IMR-90 (cell line): ENCODE results near the gene NCOA3. TPM values are rescaled to one million over a fixed set of nuclear protein-coding genes. Genes with fewer than 3 reads are reported as not detected.

Experiments
- ATAC-seq: fragments of 200-7000 bp; cut with Tn5 transposase; 2 replicates; pipeline ENCODE4 v1.9.1; 2020; ENCODE audit warnings: low read depth, mild to moderate bottlenecking, moderate library complexity
- BruUV-seq: library from RNA; stranded (reverse); fragments of 400-500 nt; replicated peaks from 2 replicates; lab custom pipeline; 2021; lab: Mats Ljungman, UMichigan
- CTCF ChIA-PET: fragments of 300-600 bp; formaldehyde crosslinking; extraction: SDS; loops from one replicate; lab custom pipeline; 2021; ENCODE audit warnings: antibody characterized with exemption; lab: Yijun Ruan, JAX
- POLR2A ChIA-PET: fragments of 300-600 bp; sonication (Branson Sonifier 250); formaldehyde crosslinking; loops from one replicate; lab custom pipeline; 2022; ENCODE audit warnings: antibody characterized with exemption; ENCODE audit not compliant: unreplicated experiment; lab: Charles Lee
- DNase-seq: peaks from one replicate; pipeline ENCODE4 v3.0.0; 2013
- H2AFZ ChIP-seq: replicated peaks from 2 replicates; pipeline ENCODE3; 2013; ENCODE audit warnings: low read length, mild to moderate bottlenecking; ENCODE audit not compliant: poor library complexity
- H2AK5ac ChIP-seq: 2 replicates; pipeline ENCODE4 v1.6.1; 2013; ENCODE audit warnings: low read depth, low read length, inconsistent platforms
- H2AK9ac ChIP-seq: replicated peaks from 2 replicates; pipeline ENCODE3; 2013; ENCODE audit warnings: mild to moderate bottlenecking, low read depth, low read length, moderate library complexity; ENCODE audit not compliant: poor library complexity
- H2BK120ac ChIP-seq: 2 replicates; pipeline ENCODE4 v1.6.1; 2013; ENCODE audit warnings: low read depth, low read length, inconsistent platforms
- H2BK15ac ChIP-seq: 3 replicates; pipeline ENCODE4 v1.6.1; 2013; ENCODE audit warnings: low read depth, low read length, inconsistent platforms
- H2BK20ac ChIP-seq: 2 replicates; pipeline ENCODE4 v1.6.1; 2013; ENCODE audit warnings: low read depth, mild to moderate bottlenecking, inconsistent platforms, low read length, moderate library complexity
- H2BK5ac ChIP-seq: 2 replicates; pipeline ENCODE4 v1.6.1; 2013; ENCODE audit warnings: mild to moderate bottlenecking, low read depth, low read length, inconsistent platforms; ENCODE audit not compliant: poor library complexity, severe bottlenecking
- H3K14ac ChIP-seq: replicated peaks from 2 replicates; pipeline ENCODE4 v1.6.1; 2013; ENCODE audit warnings: low read depth, low read length, inconsistent platforms
- H3K18ac ChIP-seq: 2 replicates; pipeline ENCODE4 v1.6.1; 2013; ENCODE audit warnings: low read depth, low read length, control low read depth
- H3K23ac ChIP-seq: 2 replicates; pipeline ENCODE4 v1.6.1; 2013; ENCODE audit warnings: low read depth, low read length, inconsistent platforms
- H3K27ac ChIP-seq: 2 replicates; pipeline ENCODE4 v1.5.1; 2013; ENCODE audit warnings: mild to moderate bottlenecking, control low read depth, low read length; ENCODE audit not compliant: insufficient read depth
- H3K27me3 ChIP-seq: 2 replicates; pipeline ENCODE4 v1.6.1; 2013; ENCODE audit warnings: low read length; ENCODE audit not compliant: control insufficient read depth, insufficient read depth
- H3K36me3 ChIP-seq: 2 replicates; pipeline ENCODE4 v1.6.1; 2013; ENCODE audit warnings: low read length, mixed read lengths; ENCODE audit not compliant: control insufficient read depth, insufficient read depth
- H3K4ac ChIP-seq: 2 replicates; pipeline ENCODE4 v1.6.1; 2013; ENCODE audit warnings: low read depth, low read length, inconsistent platforms
- H3K4me1 ChIP-seq: 2 replicates; pipeline ENCODE4 v1.6.1; 2013; ENCODE audit warnings: low read length, mixed read lengths; ENCODE audit not compliant: control insufficient read depth, insufficient read depth
- H3K4me2 ChIP-seq: 2 replicates; pipeline ENCODE4 v1.6.1; 2013; ENCODE audit warnings: low read depth, mild to moderate bottlenecking, control low read depth, low read length, moderate library complexity
- H3K4me3 ChIP-seq: 2 replicates; pipeline ENCODE4 v1.5.1; 2013; ENCODE audit warnings: low read depth, mild to moderate bottlenecking, control low read depth, low read length, moderate library complexity; ENCODE audit not compliant: insufficient read depth
- H3K56ac ChIP-seq: 2 replicates; pipeline ENCODE4 v1.6.1; 2013; ENCODE audit warnings: low read length, inconsistent platforms; ENCODE audit not compliant: insufficient read depth; ENCODE audit errors: extremely low read depth
- H3K79me1 ChIP-seq, 2 experiments: 2 replicates each; pipeline ENCODE4 v1.6.1; 2013; ENCODE audit warnings: low read length in 2 of 2, inconsistent platforms in 1 of 2, low read depth in 1 of 2
- H3K9ac ChIP-seq: 2 replicates; pipeline ENCODE4 v1.6.1; 2013; ENCODE audit warnings: low read depth, low read length, control low read depth
- H3K9me1 ChIP-seq: 2 replicates; pipeline ENCODE4 v1.6.1; 2013; ENCODE audit warnings: low read length, inconsistent platforms; ENCODE audit not compliant: insufficient read depth
- H3K9me3 ChIP-seq: 2 replicates; pipeline ENCODE4 v1.6.1; 2013; ENCODE audit warnings: low read length; ENCODE audit not compliant: control insufficient read depth, insufficient read depth
- H4K20me1 ChIP-seq: 2 replicates; pipeline ENCODE4 v1.6.1; 2013; ENCODE audit warnings: low read length, inconsistent platforms; ENCODE audit not compliant: insufficient read depth
- H4K5ac ChIP-seq: 2 replicates; pipeline ENCODE4 v1.6.1; 2013; ENCODE audit warnings: mild to moderate bottlenecking, low read depth, low read length, control low read depth
- H4K8ac ChIP-seq, 2 experiments: 2 replicates each; pipeline ENCODE4 v1.6.1; 2013; ENCODE audit warnings: low read depth in 2 of 2, low read length in 2 of 2, control low read depth in 1 of 2, inconsistent platforms in 1 of 2
- H4K91ac ChIP-seq: 2 replicates; pipeline ENCODE4 v1.6.1; 2013; ENCODE audit warnings: low read depth, low read length, inconsistent platforms; ENCODE audit not compliant: insufficient read depth
- BHLHE40 ChIP-seq: fragments of 150-350 bp; IDR thresholded peaks from 2 replicates; pipeline ENCODE4 v1.6.1; 2016; ENCODE audit warnings: mild to moderate bottlenecking, low read depth, low read length
- CEBPB ChIP-seq: IDR thresholded peaks from 2 replicates; pipeline ENCODE4 v1.6.1; 2012; ENCODE audit warnings: low read depth, low read length, improper control_type of control experiment
- CTCF ChIP-seq: conservative IDR thresholded peaks from 2 replicates; pipeline ENCODE4 v1.5.1; 2012; ENCODE audit warnings: mild to moderate bottlenecking, low read depth, low read length, improper control_type of control experiment
- ELK1 ChIP-seq: fragments of 150-350 bp; IDR thresholded peaks from 2 replicates; pipeline ENCODE4 v1.6.1; 2016; ENCODE audit warnings: low read depth, mild to moderate bottlenecking, low read length, moderate library complexity, borderline replicate concordance
- FOS ChIP-seq: fragments of 150-350 bp; IDR thresholded peaks from 2 replicates; pipeline ENCODE4 v1.6.1; 2016; ENCODE audit warnings: low read depth, low read length
- MAFK ChIP-seq: IDR thresholded peaks from 2 replicates; pipeline ENCODE4 v1.6.1; 2012; ENCODE audit warnings: low read depth, low read length, improper control_type of control experiment
- MAZ ChIP-seq: IDR thresholded peaks from 2 replicates; pipeline ENCODE4 v1.6.1; 2012; ENCODE audit warnings: low read depth, mild to moderate bottlenecking, low read length, improper control_type of control experiment, moderate library complexity, borderline replicate concordance
- POLR2A ChIP-seq: IDR thresholded peaks from 2 replicates; pipeline ENCODE4 v1.6.1; 2012; ENCODE audit warnings: mild to moderate bottlenecking, low read depth, low read length
- RAD21 ChIP-seq: IDR thresholded peaks from 2 replicates; pipeline ENCODE4 v1.6.1; 2012; ENCODE audit warnings: low read length, improper control_type of control experiment
- RCOR1 ChIP-seq: IDR thresholded peaks from 2 replicates; pipeline ENCODE4 v1.6.1; 2012; ENCODE audit warnings: mild to moderate bottlenecking, low read length, improper control_type of control experiment; ENCODE audit not compliant: insufficient replicate concordance
- SMC3 ChIP-seq: fragments of 150-350 bp; IDR thresholded peaks from 2 replicates; pipeline ENCODE4 v1.6.1; 2016; ENCODE audit warnings: low read depth, mild to moderate bottlenecking, antibody characterized with exemption, low read length, moderate library complexity
- USF2 ChIP-seq: fragments of 150-350 bp; IDR thresholded peaks from 2 replicates; pipeline ENCODE4 v1.6.1; 2017; ENCODE audit warnings: mild to moderate bottlenecking, antibody characterized with exemption, low read length, low read depth
- WGBS, 2 experiments: methylation state at CpG; one replicate each; pipeline versions ENCODE4 v1.1.5 to v1.1.7; 2013; ENCODE audit warnings: missing lambda C conversion rate in 2 of 2; ENCODE audit not compliant: insufficient read length in 1 of 2; ENCODE audit errors: extremely low coverage in 2 of 2; 5-methylcytosine and 5-hydroxymethylcytosine counted together
- dilution Hi-C: fragments of 300-500 bp; cut with HindIII; formaldehyde crosslinking; loops from one replicate; pipeline ENCODE4 v1.14.3; 2018; ENCODE audit warnings: low sequenced_read_pairs; ENCODE audit not compliant: unreplicated experiment
- in situ Hi-C: fragments of 300-500 bp; cut with MboI; formaldehyde crosslinking; loops from 3 replicates; pipeline ENCODE4 v1.14.3; 2019; ENCODE audit warnings: low sequenced_read_pairs, inconsistent platforms, mixed read lengths
- intact Hi-C: fragments of 100-400 bp; cut with micrococcal nuclease; formaldehyde crosslinking; loops from 2 replicates; pipeline ENCODE4 v1.10.0; 2022
- polyA plus RNA-seq, 3 experiments: library from polyadenylated mRNA; depleted of rRNA; stranded (reverse); fragments of >200 nt; gene quantifications; 2 replicates each; pipeline ENCODE4 v1.2.3, GENCODE V29; 2012; ENCODE audit warnings: low replicate concordance in 1 of 3
- total RNA-seq: library from RNA; depleted of rRNA; stranded (reverse); fragments of >200 nt; gene quantifications from 2 replicates; pipeline ENCODE4 v1.2.3, GENCODE V29; 2012

Gene NCOA3
- total and polyA plus RNA-seq, 2 of the 4 experiments (the other 2 are of a cell fraction) = 8.8 to 29.0 TPM

- Histone ChIP-seq H3K27ac (no peak overlapping the region), H2AFZ (no peak overlapping the region), H3K56ac (no peak overlapping the region), H2BK120ac (no peak overlapping the region), H3K4me3 (no peak overlapping the region), H4K5ac (no peak overlapping the region), H3K9me3 (peaks cover 7% of the 10 kb centered on the region; the same call in 1 of the 2 replicates), H3K9ac (no peak overlapping the region), H4K20me1 (no peaks in the 10 kb centered on the region), H3K14ac (no peak overlapping the region), H2BK5ac (no peak overlapping the region), H3K4me1 (no peaks in the 10 kb centered on the region; the same call in 1 of the 2 replicates), H3K4me2 (no peak overlapping the region), H4K91ac (no peak overlapping the region), H3K79me1 (no peaks in the 10 kb centered on the region), H3K23ac (no peak overlapping the region), H3K36me3 (no peaks in the 10 kb centered on the region), H2BK15ac (no peak overlapping the region), H2AK9ac (no peak overlapping the region), H3K18ac (no peak overlapping the region), H2BK20ac (no peak overlapping the region), H4K8ac (no peak overlapping the region), H3K27me3 (no peaks in the 10 kb centered on the region), H3K4ac (no peak overlapping the region), H2AK5ac (no peak overlapping the region), H3K9me1 (no peaks in the 10 kb centered on the region)
- ChIA-PET CTCF (no interaction called here), POLR2A (no interaction called here)
- in situ Hi-C loops (no loop called here), intact Hi-C loops (no loop called here), dilution Hi-C loops (no loop called here)
- DNase-seq = no peak
- BruUV-seq = no TSS peak
- WGBS, 2 experiments = 73% methylated on average over 3 of the region's 6 CpGs; no CpG with 5 or more reads in 1 of the 2 experiments
- no peak for ATAC-seq
- TF ChIP-seq SMC3 (no peak), RAD21 (no peak), BHLHE40 (no peak), CEBPB (no peak), ELK1 (no peak), MAZ (no peak), RCOR1 (no peak), CTCF (no peak), POLR2A (no peak), MAFK (no peak), USF2 (no peak), FOS (no peak)
These were observed 196.5 kb downstream of the NCOA3 start for GRCh38 chr20:47698142-47698541.
